K562 (cell line): ENCODE data around the gene TMEM25. TPM values are rescaled to one million over a fixed set of nuclear protein-coding genes. Genes with fewer than 3 reads are reported as not detected.

Experiments used
- ATAC-seq: fragments of 200-7000 bp; cut with Tn5 transposase; 3 replicates; pipeline ENCODE4 v1.9.1; 2020; ENCODE audit warnings: moderate library complexity
- BruUV-seq: library from RNA; stranded (reverse); fragments of 400-500 nt; replicated peaks from 2 replicates; lab custom pipeline; 2021; lab: Mats Ljungman, UMichigan
- CTCF ChIA-PET: fragments of 300-600 bp; formaldehyde crosslinking; extraction: SDS; loops from one replicate; lab custom pipeline; 2021; ENCODE audit warnings: low intra/inter-chr PET ratio; lab: Yijun Ruan, JAX
- POLR2A ChIA-PET: fragments of 300-600, 350-650 bp; sonication (Branson Sonifier 250); formaldehyde crosslinking; extraction: SDS; loops from one replicate; lab custom pipeline; 2021; ENCODE audit warnings: antibody characterized with exemption, inconsistent platforms; lab: Yijun Ruan, JAX
- DNase-seq, 4 experiments: peaks; one replicate each; pipeline versions ENCODE4 v3.0.0 to v3.0.0-alpha.2; 2011 to 2018; ENCODE audit warnings: low spot score in 3 of 4, mixed read lengths in 3 of 4; ENCODE audit errors: extremely low read depth in 1 of 4
- FAIRE-seq: peaks from 2 replicates; lab custom pipeline; 2011; peaks lifted over from hg19 to GRCh38; lab: Jason Lieb, UNC
- H2AFZ ChIP-seq: 2 replicates; pipeline ENCODE4 v1.6.0; 2011; ENCODE audit warnings: low read depth, low read length, control low read depth, inconsistent platforms
- H3K27ac ChIP-seq: fragments of 200-600 bp; 3 replicates; pipeline ENCODE4 v1.8.0; 2011; ENCODE audit warnings: low read depth, mild to moderate bottlenecking, control low read depth, inconsistent platforms, low read length, moderate library complexity, mixed read lengths; ENCODE audit errors: extremely low read depth
- H3K27me3 ChIP-seq, 2 experiments: fragments of 300-600 bp in 1 of 2; 2 replicates in 1 of 2; 3 replicates in 1 of 2; pipeline versions ENCODE4 v1.6.0 to v1.8.0; 2011; ENCODE audit warnings: inconsistent platforms in 2 of 2, low read length in 2 of 2, mild to moderate bottlenecking in 1 of 2, mixed read lengths in 1 of 2, moderate library complexity in 1 of 2; ENCODE audit not compliant: control insufficient read depth in 2 of 2, insufficient read depth in 2 of 2
- H3K36me3 ChIP-seq: fragments of 300-600 bp; 3 replicates; pipeline ENCODE4 v1.8.0; 2011; ENCODE audit warnings: mild to moderate bottlenecking, low read length, inconsistent platforms; ENCODE audit not compliant: control insufficient read depth, insufficient read depth
- H3K4me1 ChIP-seq, 2 experiments: fragments of 200-600 bp in 1 of 2; replicated peaks in 1 of 2; 2 replicates in 1 of 2; 3 replicates in 1 of 2; pipeline versions ENCODE4 v1.5.1 to v1.8.0; 2011; ENCODE audit warnings: inconsistent platforms in 2 of 2, low read length in 2 of 2, mild to moderate bottlenecking in 1 of 2, mixed read lengths in 1 of 2, moderate library complexity in 1 of 2; ENCODE audit not compliant: control insufficient read depth in 2 of 2, insufficient read depth in 2 of 2
- H3K4me2 ChIP-seq: 2 replicates; pipeline ENCODE4 v1.6.1; 2011; ENCODE audit warnings: low read length, control low read depth, inconsistent platforms, mixed read lengths; ENCODE audit not compliant: insufficient read depth
- H3K4me3 ChIP-seq: fragments of 200-600 bp; sonication (generic), shearing (Covaris generic); 2 replicates; pipeline ENCODE4 v1.5.1; 2016; ENCODE audit warnings: control low read depth, inconsistent platforms
- H3K79me2 ChIP-seq: fragments of 200-600 bp; 3 replicates; pipeline ENCODE4 v1.8.0; 2011; ENCODE audit warnings: low read length, inconsistent platforms; ENCODE audit not compliant: control insufficient read depth, insufficient read depth
- H3K9ac ChIP-seq, 2 experiments: 2 replicates each; pipeline versions ENCODE4 v1.6.0 to v1.6.1; 2011; ENCODE audit warnings: low read depth in 2 of 2, low read length in 2 of 2, control low read depth in 1 of 2, inconsistent platforms in 1 of 2, mild to moderate bottlenecking in 1 of 2, mixed read lengths in 1 of 2; ENCODE audit not compliant: insufficient read depth in 1 of 2
- H3K9me1 ChIP-seq: one replicate; pipeline ENCODE4 v1.6.0; 2011; ENCODE audit warnings: inconsistent platforms, mild to moderate bottlenecking, low read length, moderate library complexity; ENCODE audit not compliant: control insufficient read depth, insufficient read depth
- H3K9me3 ChIP-seq: replicated peaks from 2 replicates; pipeline ENCODE4 v1.5.1; 2011; ENCODE audit warnings: low read depth, low read length, inconsistent platforms; ENCODE audit not compliant: control insufficient read depth, insufficient read depth
- H4K20me1 ChIP-seq: replicated peaks from 2 replicates; pipeline ENCODE4 v1.6.1; 2011; ENCODE audit warnings: low read length, inconsistent platforms, mixed read lengths; ENCODE audit not compliant: control insufficient read depth, insufficient read depth
- GTF2F1 ChIP-seq: IDR thresholded peaks from 2 replicates; pipeline ENCODE4 v1.6.1; 2011; ENCODE audit warnings: low read depth, low read length, improper control_type of control experiment
- KLF1 ChIP-seq: fragments of 450-650 bp; IDR thresholded peaks from 2 replicates; pipeline ENCODE4 v1.6.1; 2016; ENCODE audit warnings: missing genetic modification characterization, missing compliant biosample characterization
- NCOA1 ChIP-seq: fragments of 450-650 bp; IDR thresholded peaks from 2 replicates; pipeline ENCODE4 v1.6.1; 2016; ENCODE audit warnings: low read depth
- NONO ChIP-seq, 2 experiments: fragments of 200-400 bp in 1 of 2; fragments of 450-650 bp in 1 of 2; formaldehyde crosslinking in 1 of 2; IDR thresholded peaks; 2 replicates each; pipeline ENCODE4 v1.6.1; 2017; ENCODE audit warnings: low read depth in 2 of 2, mild to moderate bottlenecking in 2 of 2, moderate library complexity in 2 of 2, low read length in 1 of 2
- PHF20 ChIP-seq: fragments of 450-650 bp; IDR thresholded peaks from 2 replicates; pipeline ENCODE4 v1.6.1; 2018; ENCODE audit not compliant: partially characterized antibody
- PHF21A ChIP-seq: fragments of 450-650 bp; IDR thresholded peaks from 2 replicates; pipeline ENCODE4 v1.6.1; 2017; ENCODE audit warnings: low read depth, borderline replicate concordance
- ZBTB1 ChIP-seq: sonication (generic); formaldehyde crosslinking; IDR thresholded peaks from 2 replicates; pipeline ENCODE4 v1.8.1; 2023; ENCODE audit warnings: missing genetic modification reagents, low read depth, mild to moderate bottlenecking, borderline replicate concordance
- ZFP30 ChIP-seq: fragments of 250-450 bp; sonication (Bioruptor Pico); IDR thresholded peaks from 2 replicates; pipeline ENCODE4 v1.8.0; 2022; ENCODE audit warnings: moderate library complexity, mild to moderate bottlenecking, inconsistent platforms, borderline replicate concordance
- ZNF696 ChIP-seq: fragments of 250-450 bp; sonication (Bioruptor Pico); conservative IDR thresholded peaks from 2 replicates; pipeline ENCODE4 v1.4.0; 2020; ENCODE audit warnings: mild to moderate bottlenecking, moderate library complexity
- WGBS: fragments of 100-300 bp; shearing (Covaris generic); methylation state at CpG from one replicate; pipeline ENCODE4 v1.1.6; 2016; ENCODE audit warnings: low coverage, mixed read lengths; ENCODE audit not compliant: insufficient coverage; ENCODE audit errors: missing lambda C conversion rate; 5-methylcytosine and 5-hydroxymethylcytosine counted together
- in situ Hi-C: fragments of 300-500 bp; cut with MboI; formaldehyde crosslinking; loops from 4 replicates; pipeline ENCODE4 v1.15.0; 2018; ENCODE audit warnings: inconsistent platforms, mixed read lengths
- intact Hi-C: fragments of 100-400 bp; cut with micrococcal nuclease; formaldehyde crosslinking; loops from 2 replicates; pipeline ENCODE4 v1.14.2; 2022
- polyA plus RNA-seq, 8 experiments: library from polyadenylated mRNA; depleted of rRNA in 4 of 8; stranded (reverse) in 5 of 8; unstranded in 3 of 8; fragments of >200 nt; fragmentation: Nextera tagmentation in 2 of 8; fragmentation: Illumina TruSeq in 1 of 8; extraction: Ambion mirVana in 2 of 8; extraction: Trizol in 1 of 8; gene quantifications; 2 replicates each; pipeline versions ENCODE4 v1.2.1 to v1.2.3, GENCODE V29; 2011 to 2014; ENCODE audit warnings: inconsistent platforms in 1 of 8, missing spikeins in 1 of 8
- total RNA-seq, 7 experiments: library from RNA; depleted of rRNA in 6 of 7; stranded (reverse); fragments of >200 nt in 6 of 7; fragmentation: Illumina TruSeq in 2 of 7; extraction: Trizol in 2 of 7; gene quantifications; 2 replicates each; pipeline versions ENCODE4 v1.2.1 to v1.2.3, GENCODE V29; 2011 to 2021; ENCODE audit warnings: low replicate concordance in 1 of 7
- TF ChIP-seq, protein P1 (sequence below): fragments of 250-450 bp; sonication (Bioruptor Pico); IDR thresholded peaks from 2 replicates; pipeline ENCODE4 v1.5.0; 2021
- TF ChIP-seq, protein P2 (sequence below), 2 experiments: fragments of 450-650 bp; IDR thresholded peaks; 2 replicates each; pipeline ENCODE4 v1.6.1; 2018; ENCODE audit warnings: mild to moderate bottlenecking in 2 of 2, low read depth in 1 of 2; ENCODE audit not compliant: partially characterized antibody in 2 of 2

The TMEM25 gene
- total and polyA plus RNA-seq, 9 of the 15 experiments (the other 6 are each of a cell fraction or from before 2014, with no cell fraction given) = 0.34 to 3.8 (median 2.0) TPM

DNA sequence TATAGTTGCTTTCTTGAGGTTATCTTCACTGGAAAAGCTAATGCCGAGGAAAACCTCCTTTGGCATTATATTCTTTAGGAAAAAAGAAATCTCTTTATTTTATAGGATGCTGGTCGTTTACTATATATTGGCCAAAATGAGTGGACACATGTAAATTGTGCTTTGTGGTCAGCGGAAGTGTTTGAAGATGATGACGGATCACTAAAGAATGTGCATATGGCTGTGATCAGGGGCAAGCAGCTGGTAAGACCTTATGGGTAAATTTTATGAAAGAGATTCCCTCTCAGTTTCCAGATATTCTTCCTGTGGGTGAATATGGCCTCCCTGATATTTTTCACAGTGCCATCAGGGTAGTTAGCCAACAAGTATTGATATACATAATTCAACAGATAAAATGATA is 33.2 kb upstream of the TMEM25 start:
- Histone ChIP-seq H3K36me3 (peaks cover 95% of the 10 kb centered on the region), H2AFZ (no peak overlapping the region), H3K27me3 (no peaks in the 10 kb centered on the region), H3K4me2 (no peak overlapping the region), H3K9ac (no peak overlapping the region), H3K27ac (no peak overlapping the region), H3K4me3 (no peak overlapping the region), H3K9me1 (no peaks in the 10 kb centered on the region), H3K9me3 (no peaks in the 10 kb centered on the region), H3K4me1 (no peaks in the 10 kb centered on the region), H3K79me2 (no peaks in the 10 kb centered on the region), H4K20me1 (no peaks in the 10 kb centered on the region; the same call in 1 of the 2 replicates)
- ChIA-PET CTCF (no interaction called here), POLR2A (interaction anchor here (0.7 kb wide), 1 partner anchor 56 kb away, joined by 4 read pairs; no protein-coding TSS in a partner anchor)
- FAIRE-seq = no peak
- in situ Hi-C loops = no loop called here
- intact Hi-C loops = no loop called here
- DNase-seq = no peak
- WGBS = 89% methylated on average over 4 of the region's 4 CpGs
- TF ChIP-seq NCOA1 (no peak), KLF1 (tag) (no peak), PHF20 (no peak), NONO (IDR thresholded peaks at IDR 0.05; ENCODE audit: low read depth in 2 of 2, low read length in 1 of 2) (no peak), PHF21A (no peak), ZBTB1 (CRISPR knock-in tag) (no peak), ZNF696 (CRISPR knock-in tag) (no peak), ZFP30 (CRISPR knock-in tag) (no peak), GTF2F1 (no peak)
- TF ChIP-seq, protein P1, sequence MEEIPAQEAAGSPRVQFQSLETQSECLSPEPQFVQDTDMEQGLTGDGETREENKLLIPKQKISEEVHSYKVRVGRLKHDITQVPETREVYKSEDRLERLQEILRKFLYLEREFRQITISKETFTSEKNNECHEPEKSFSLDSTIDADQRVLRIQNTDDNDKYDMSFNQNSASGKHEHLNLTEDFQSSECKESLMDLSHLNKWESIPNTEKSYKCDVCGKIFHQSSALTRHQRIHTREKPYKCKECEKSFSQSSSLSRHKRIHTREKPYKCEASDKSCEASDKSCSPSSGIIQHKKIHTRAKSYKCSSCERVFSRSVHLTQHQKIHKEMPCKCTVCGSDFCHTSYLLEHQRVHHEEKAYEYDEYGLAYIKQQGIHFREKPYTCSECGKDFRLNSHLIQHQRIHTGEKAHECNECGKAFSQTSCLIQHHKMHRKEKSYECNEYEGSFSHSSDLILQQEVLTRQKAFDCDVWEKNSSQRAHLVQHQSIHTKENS (CRISPR knock-in tag) = no peak
- TF ChIP-seq, protein P2, sequence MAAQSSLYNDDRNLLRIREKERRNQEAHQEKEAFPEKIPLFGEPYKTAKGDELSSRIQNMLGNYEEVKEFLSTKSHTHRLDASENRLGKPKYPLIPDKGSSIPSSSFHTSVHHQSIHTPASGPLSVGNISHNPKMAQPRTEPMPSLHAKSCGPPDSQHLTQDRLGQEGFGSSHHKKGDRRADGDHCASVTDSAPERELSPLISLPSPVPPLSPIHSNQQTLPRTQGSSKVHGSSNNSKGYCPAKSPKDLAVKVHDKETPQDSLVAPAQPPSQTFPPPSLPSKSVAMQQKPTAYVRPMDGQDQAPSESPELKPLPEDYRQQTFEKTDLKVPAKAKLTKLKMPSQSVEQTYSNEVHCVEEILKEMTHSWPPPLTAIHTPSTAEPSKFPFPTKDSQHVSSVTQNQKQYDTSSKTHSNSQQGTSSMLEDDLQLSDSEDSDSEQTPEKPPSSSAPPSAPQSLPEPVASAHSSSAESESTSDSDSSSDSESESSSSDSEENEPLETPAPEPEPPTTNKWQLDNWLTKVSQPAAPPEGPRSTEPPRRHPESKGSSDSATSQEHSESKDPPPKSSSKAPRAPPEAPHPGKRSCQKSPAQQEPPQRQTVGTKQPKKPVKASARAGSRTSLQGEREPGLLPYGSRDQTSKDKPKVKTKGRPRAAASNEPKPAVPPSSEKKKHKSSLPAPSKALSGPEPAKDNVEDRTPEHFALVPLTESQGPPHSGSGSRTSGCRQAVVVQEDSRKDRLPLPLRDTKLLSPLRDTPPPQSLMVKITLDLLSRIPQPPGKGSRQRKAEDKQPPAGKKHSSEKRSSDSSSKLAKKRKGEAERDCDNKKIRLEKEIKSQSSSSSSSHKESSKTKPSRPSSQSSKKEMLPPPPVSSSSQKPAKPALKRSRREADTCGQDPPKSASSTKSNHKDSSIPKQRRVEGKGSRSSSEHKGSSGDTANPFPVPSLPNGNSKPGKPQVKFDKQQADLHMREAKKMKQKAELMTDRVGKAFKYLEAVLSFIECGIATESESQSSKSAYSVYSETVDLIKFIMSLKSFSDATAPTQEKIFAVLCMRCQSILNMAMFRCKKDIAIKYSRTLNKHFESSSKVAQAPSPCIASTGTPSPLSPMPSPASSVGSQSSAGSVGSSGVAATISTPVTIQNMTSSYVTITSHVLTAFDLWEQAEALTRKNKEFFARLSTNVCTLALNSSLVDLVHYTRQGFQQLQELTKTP (IDR thresholded peaks at IDR 0.05; ENCODE audit: low read depth in 1 of 2, partially characterized antibody in 2 of 2) = no peak
- no peak for ATAC-seq
- no TSS peak for BruUV-seq
